HUDEP-2 (cell line): ENCODE measurements around the gene SEC16A.

ENCODE experiments used
- DNase-seq, 76 experiments: peaks; one replicate each; lab custom pipeline; 2025; ENCODE audit not compliant: unreplicated experiment in 76 of 76; lab: John Stamatoyannopoulos, UW

SEC16A gene

GRCh38 chr9:136505406-136506403, 22.9 kb upstream of the SEC16A start:
- DNase-seq: no peak

GRCh38 chr9:136504512-136505348, 21.9 kb upstream of the SEC16A start:
- DNase-seq: no peak

- no peak for DNase-seq
Observed at GRCh38 chr9:136502940-136503550, 20.2 kb upstream of the SEC16A start.

GRCh38 chr9:136502196-136502595, 19.4 kb upstream of the SEC16A start:
- no peak for DNase-seq

GRCh38 chr9:136501686-136502085, 18.8 kb upstream of the SEC16A start:
- no peak for DNase-seq

- no peak for DNase-seq
Observed at GRCh38 chr9:136499935-136500910, 17.4 kb upstream of the SEC16A start.

- no peak for DNase-seq
Observed at GRCh38 chr9:136499071-136499934, 16.5 kb upstream of the SEC16A start.

GRCh38 chr9:136497916-136498695, 15.3 kb upstream of the SEC16A start:
- DNase-seq: no peak

GRCh38 chr9:136496801-136497620, 14.2 kb upstream of the SEC16A start:
- no peak for DNase-seq

GRCh38 chr9:136496181-136496580, 13.3 kb upstream of the SEC16A start:
- DNase-seq: no peak

GRCh38 chr9:136495238-136495800, 12.5 kb upstream of the SEC16A start:
- DNase-seq: no peak

GRCh38 chr9:136494531-136495215, 11.8 kb upstream of the SEC16A start:
- DNase-seq: no peak

GRCh38 chr9:136494012-136494411, 11.2 kb upstream of the SEC16A start:
- DNase-seq: no peak

GRCh38 chr9:136493567-136493971, 10.7 kb upstream of the SEC16A start:
- DNase-seq: no peak

- no peak for DNase-seq
Observed at GRCh38 chr9:136492978-136493522, 10.2 kb upstream of the SEC16A start.

- no peak for DNase-seq
Observed at GRCh38 chr9:136489731-136490130, 6.9 kb upstream of the SEC16A start.
